B cell (primary cell): ENCODE results near the gene ANKRD44. TPM values are rescaled to one million over a fixed set of nuclear protein-coding genes. Genes with fewer than 3 reads are reported as not detected.

Source experiments
- ATAC-seq: fragments of 200-7000 bp; cut with Tn5 transposase; one replicate; pipeline ENCODE4 v1.10.0; 2021; ENCODE audit warnings: low read depth, mild to moderate bottlenecking, moderate number of reproducible peaks, moderate library complexity
- CTCF ChIA-PET: fragments of 350-600 bp; sonication (Branson Sonifier 250); formaldehyde crosslinking; loops from one replicate; lab custom pipeline; 2021; ENCODE audit warnings: antibody characterized with exemption, inconsistent platforms; lab: Charles Lee
- POLR2A ChIA-PET: fragments of 350-600 bp; sonication (Branson Sonifier 250); formaldehyde crosslinking; loops from one replicate; lab custom pipeline; 2021; ENCODE audit warnings: antibody characterized with exemption; lab: Charles Lee
- DNase-seq: peaks from one replicate; pipeline ENCODE4 v3.0.0; 2013
- H2AFZ ChIP-seq: 2 replicates; pipeline ENCODE4 v1.6.1; 2012; ENCODE audit warnings: mild to moderate bottlenecking, low read depth, low read length; ENCODE audit not compliant: insufficient read depth, poor library complexity, severe bottlenecking
- H3K27ac ChIP-seq, 2 donors: 1 replicate in 1 of 2; 2 replicates in 1 of 2; pipeline ENCODE4 v1.5.1; 2012 to 2013; ENCODE audit warnings: low read length in 2 of 2, mild to moderate bottlenecking in 2 of 2, moderate library complexity in 1 of 2
- H3K27me3 ChIP-seq, 4 experiments: fragments of 200-600 bp in 1 of 4; sonication (generic) in 1 of 4; replicated peaks in 1 of 4; 1 replicate in 2 of 4; 2 replicates in 2 of 4; pipeline versions ENCODE4 v1.6.1 to v1.7.0; 2013 to 2016; ENCODE audit warnings: low read length in 3 of 4, mild to moderate bottlenecking in 2 of 4, mixed read lengths in 1 of 4, moderate library complexity in 1 of 4; ENCODE audit not compliant: insufficient read depth in 4 of 4, control insufficient read depth in 3 of 4; ENCODE audit errors: control extremely low read depth in 1 of 4
- H3K36me3 ChIP-seq, 2 experiments: replicated peaks in 1 of 2; 1 replicate in 1 of 2; 2 replicates in 1 of 2; pipeline versions ENCODE4 v1.6.1 to v1.7.1; 2013; ENCODE audit warnings: low read length in 1 of 2; ENCODE audit not compliant: insufficient read depth in 2 of 2, control insufficient read depth in 1 of 2; ENCODE audit errors: control extremely low read depth in 1 of 2, extremely low read depth in 1 of 2
- H3K4me1 ChIP-seq, 2 donors: fragments of 200-600 bp in 1 of 2; sonication (generic) in 1 of 2; 1 replicate in 1 of 2; 2 replicates in 1 of 2; pipeline versions ENCODE4 v1.5.1 to v1.6.1; 2013 to 2017; ENCODE audit warnings: low read length in 2 of 2; ENCODE audit not compliant: control insufficient read depth in 2 of 2, insufficient read depth in 2 of 2
- H3K4me2 ChIP-seq: replicated peaks from 2 replicates; pipeline ENCODE3; 2012; ENCODE audit warnings: mild to moderate bottlenecking, low read depth, low read length; ENCODE audit not compliant: poor library complexity, severe bottlenecking
- H3K4me3 ChIP-seq, 5 experiments: fragments of 200-600 bp in 1 of 5; sonication (generic) in 1 of 5; 1 replicate in 3 of 5; 2 replicates in 2 of 5; pipeline versions ENCODE4 v1.5.1 to v1.7.0; 2011 to 2016; ENCODE audit warnings: low read length in 4 of 5, mild to moderate bottlenecking in 4 of 5, low read depth in 2 of 5, control low read depth in 1 of 5, moderate library complexity in 1 of 5; ENCODE audit not compliant: insufficient read depth in 1 of 5; ENCODE audit errors: control extremely low read depth in 1 of 5, extremely low read depth in 1 of 5
- H3K79me2 ChIP-seq: fragments of 200-600 bp; sonication (generic); one replicate; pipeline ENCODE4 v1.6.0; 2016; ENCODE audit warnings: low read length; ENCODE audit not compliant: control insufficient read depth, insufficient read depth
- H3K9ac ChIP-seq: fragments of 200-600 bp; sonication (generic); 2 replicates; pipeline ENCODE4 v1.6.1; 2017; ENCODE audit warnings: mild to moderate bottlenecking, low read length, moderate library complexity
- H3K9me3 ChIP-seq, 3 donors: one replicate each; pipeline versions ENCODE4 v1.6.1 to v1.7.1; 2013; ENCODE audit warnings: low read length in 2 of 3; ENCODE audit not compliant: control insufficient read depth in 2 of 3, insufficient read depth in 1 of 3; ENCODE audit errors: control extremely low read depth in 1 of 3
- H4K20me1 ChIP-seq: 2 replicates; pipeline ENCODE4 v1.6.0; 2012; ENCODE audit warnings: mild to moderate bottlenecking, low read length; ENCODE audit not compliant: insufficient read depth, control insufficient read depth, poor library complexity, severe bottlenecking
- H3K27ac Mint-ChIP-seq: one replicate; pipeline ENCODE4 v1.8.0; 2021; ENCODE audit warnings: mixed read lengths
- H3K27me3 Mint-ChIP-seq: one replicate; pipeline ENCODE4 v1.8.0; 2021; ENCODE audit warnings: mixed read lengths
- H3K4me1 Mint-ChIP-seq: one replicate; pipeline ENCODE4 v1.8.0; 2021; ENCODE audit warnings: mixed read lengths
- H3K4me3 Mint-ChIP-seq: one replicate; pipeline ENCODE4 v1.8.0; 2021; ENCODE audit warnings: mixed read lengths
- H3K9me3 Mint-ChIP-seq: one replicate; pipeline ENCODE4 v1.8.0; 2022; ENCODE audit warnings: mixed read lengths; ENCODE audit not compliant: insufficient read depth
- CTCF ChIP-seq: fragments of 200-600 bp; IDR thresholded peaks from one replicate; pipeline ENCODE4 v1.8.0; 2022; ENCODE audit warnings: antibody characterized with exemption, mild to moderate bottlenecking
- EZH2 ChIP-seq: IDR thresholded peaks from 2 replicates; pipeline ENCODE4 v1.6.1; 2012; ENCODE audit warnings: borderline replicate concordance, low read depth, mild to moderate bottlenecking, moderate library complexity, low read length; ENCODE audit not compliant: insufficient read depth, poor library complexity, severe bottlenecking
- WGBS: methylation state at CpG from one replicate; pipeline ENCODE4 v1.1.5; 2013; ENCODE audit warnings: missing lambda C conversion rate; ENCODE audit not compliant: insufficient coverage; 5-methylcytosine and 5-hydroxymethylcytosine counted together
- intact Hi-C: fragments of 100-400 bp; cut with micrococcal nuclease; formaldehyde crosslinking; loops from one replicate; pipeline ENCODE4 v1.10.0; 2022
- polyA plus RNA-seq: library from polyadenylated mRNA; depleted of rRNA; stranded (reverse); fragments of >200 nt; gene quantifications from 2 replicates; pipeline ENCODE4 v1.2.3, GENCODE V29; 2012
- total RNA-seq, 2 donors: library from RNA; stranded (reverse); fragments of 120-200 nt in 1 of 2; gene quantifications; 1 replicate in 1 of 2; 2 replicates in 1 of 2; pipeline versions ENCODE4 v1.2.3 to v1.2.4, GENCODE V29; 2013 to 2022

ANKRD44 gene
- total and polyA plus RNA-seq, 2 donors (not counting 1 experiment from before 2014, with no cell fraction given), result 92.6 to 457 TPM

GRCh38 chr2:196984903-196985302 lies 325.7 kb downstream of the ANKRD44 start:
- no peaks in the 10 kb centered on the region for H3K79me2 ChIP-seq
- H3K4me1 ChIP-seq, result peaks cover 3 to 6% of the 10 kb centered on the region in 2 donors
- DNase-seq (no peak), ATAC-seq (no peak)
- no peak overlapping the region for H3K9ac ChIP-seq
- H3K36me3 ChIP-seq, result peaks cover 0 to 12% of the 10 kb centered on the region in 2 experiments
- no peak overlapping the region for H3K4me2 ChIP-seq
- TF ChIP-seq CTCF (no peak), EZH2 (no peak)
- H3K27ac ChIP-seq, result no peak overlapping the region
- H3K4me3 ChIP-seq, result no peak overlapping the region
- ChIA-PET POLR2A (no interaction called here), CTCF (interaction anchor here (0.6 kb wide), 1 partner anchor 742 kb away, joined by 4 read pairs; no protein-coding TSS in a partner anchor)
- H3K27ac Mint-ChIP-seq, result peak overlapping the region; percentile 47
- no peaks in the 10 kb centered on the region for H3K27me3 Mint-ChIP-seq
- WGBS, result 100% methylated on average over 4 of the region's 5 CpGs
- intact Hi-C loops, result loop anchor here (5.0 kb wide), 1 partner anchor 58 kb away; the partner anchor contains the start of gene PGAP1
- H3K9me3 ChIP-seq, result no peaks in the 10 kb centered on the region
- H3K4me1 Mint-ChIP-seq, result peaks cover 27% of the 10 kb centered on the region
- no peak overlapping the region for H3K4me3 Mint-ChIP-seq
- H3K9me3 Mint-ChIP-seq, result peaks cover 3% of the 10 kb centered on the region
- no peaks in the 10 kb centered on the region for H3K27me3 ChIP-seq
- no peaks in the 10 kb centered on the region for H4K20me1 ChIP-seq
- H2AFZ ChIP-seq, result no peak overlapping the region

GRCh38 chr2:196983934-196984333 lies 326.6 kb downstream of the ANKRD44 start:
- ChIA-PET POLR2A (no interaction called here), CTCF (no interaction called here)
- Mint-ChIP-seq H3K4me3 (no peak overlapping the region), H3K27me3 (no peaks in the 10 kb centered on the region), H3K27ac (no peak overlapping the region), H3K9me3 (peaks cover 3% of the 10 kb centered on the region), H3K4me1 (peaks cover 22% of the 10 kb centered on the region)
- Histone ChIP-seq H3K9ac (no peak overlapping the region), H3K4me2 (no peak overlapping the region), H3K4me3 (no peak overlapping the region), H4K20me1 (no peaks in the 10 kb centered on the region), H3K27ac (no peak overlapping the region), H3K27me3 (no peaks in the 10 kb centered on the region), H3K4me1 (peaks cover 3 to 6% of the 10 kb centered on the region in 2 donors), H3K9me3 (no peaks in the 10 kb centered on the region), H3K36me3 (peaks cover 0 to 11% of the 10 kb centered on the region in 2 experiments), H3K79me2 (no peaks in the 10 kb centered on the region), H2AFZ (no peak overlapping the region)
- TF ChIP-seq EZH2, result no peak
- TF ChIP-seq CTCF, result no peak
- DNase-seq (no peak), ATAC-seq (no peak)
- WGBS, result 100% methylated on average over 1 of the region's 3 CpGs
- intact Hi-C loops, result no loop called here
